Mesendoderm (in vitro differentiated cells): ENCODE measurements around the gene TENT5D.

Experiments used
- DNase-seq: peaks from one replicate; pipeline ENCODE4 v3.0.0; 2013
- H2AK5ac ChIP-seq: 2 replicates; pipeline ENCODE4 v1.6.1; 2013; ENCODE audit warnings: low read length, inconsistent platforms
- H2BK120ac ChIP-seq: 2 replicates; pipeline ENCODE4 v1.6.1; 2013; ENCODE audit warnings: low read depth, mild to moderate bottlenecking, low read length, moderate library complexity, mixed read lengths
- H2BK15ac ChIP-seq: replicated peaks from 2 replicates; pipeline ENCODE4 v1.6.1; 2013; ENCODE audit warnings: low read depth, mild to moderate bottlenecking, moderate library complexity
- H2BK5ac ChIP-seq: 2 replicates; pipeline ENCODE4 v1.6.1; 2013; ENCODE audit warnings: low read length, inconsistent platforms
- H3K18ac ChIP-seq: 2 replicates; pipeline ENCODE4 v1.6.1; 2013; ENCODE audit warnings: mild to moderate bottlenecking, low read length, mixed read lengths
- H3K23ac ChIP-seq: one replicate; pipeline ENCODE4 v1.6.1; 2013; ENCODE audit warnings: low read length
- H3K27ac ChIP-seq: 2 replicates; pipeline ENCODE4 v1.5.1; 2013; ENCODE audit warnings: low read depth, mild to moderate bottlenecking, inconsistent platforms, low read length, moderate library complexity
- H3K27me3 ChIP-seq: 2 replicates; pipeline ENCODE4 v1.6.1; 2013; ENCODE audit warnings: low read length, control low read depth, mild to moderate bottlenecking, inconsistent platforms; ENCODE audit not compliant: insufficient read depth, poor library complexity
- H3K36me3 ChIP-seq: 2 replicates; pipeline ENCODE4 v1.6.1; 2013; ENCODE audit warnings: low read length, inconsistent platforms; ENCODE audit not compliant: control insufficient read depth, insufficient read depth
- H3K4ac ChIP-seq: one replicate; pipeline ENCODE4 v1.6.1; 2013; ENCODE audit warnings: low read depth, mild to moderate bottlenecking, low read length, moderate library complexity
- H3K4me1 ChIP-seq: 2 replicates; pipeline ENCODE4 v1.6.1; 2013; ENCODE audit warnings: low read depth, low read length, inconsistent platforms; ENCODE audit not compliant: control insufficient read depth
- H3K4me2 ChIP-seq: 2 replicates; pipeline ENCODE4 v1.6.1; 2013; ENCODE audit warnings: low read length
- H3K4me3 ChIP-seq: 2 replicates; pipeline ENCODE4 v1.5.1; 2013; ENCODE audit warnings: mild to moderate bottlenecking, low read length
- H3K56ac ChIP-seq: one replicate; pipeline ENCODE4 v1.6.1; 2013; ENCODE audit warnings: low read length
- H3K79me1 ChIP-seq: 2 replicates; pipeline ENCODE4 v1.6.1; 2013; ENCODE audit warnings: low read length, inconsistent platforms
- H3K79me2 ChIP-seq: 2 replicates; pipeline ENCODE4 v1.6.1; 2013; ENCODE audit warnings: mild to moderate bottlenecking, low read length; ENCODE audit not compliant: control insufficient read depth, insufficient read depth
- H3K9ac ChIP-seq: 2 replicates; pipeline ENCODE4 v1.6.1; 2013; ENCODE audit warnings: low read length, inconsistent platforms
- H4K5ac ChIP-seq: one replicate; pipeline ENCODE4 v1.6.1; 2013; ENCODE audit warnings: low read length
- H4K8ac ChIP-seq: one replicate; pipeline ENCODE4 v1.6.1; 2013; ENCODE audit warnings: low read depth, mild to moderate bottlenecking, control low read depth, low read length, moderate library complexity
- WGBS: extraction: QIAGEN DNeasy Blood & Tissue Kit; methylation state at CpG from one replicate; pipeline ENCODE4 v1.1.7; 2013; ENCODE audit warnings: low lambda C conversion rate, missing lambda C conversion rate; ENCODE audit not compliant: insufficient coverage; ENCODE audit errors: extremely low coverage; 5-methylcytosine and 5-hydroxymethylcytosine counted together

TENT5D gene

GRCh38 chrX:80485543-80485942 lies 65.3 kb downstream of the TENT5D start:
- no peaks in the 10 kb centered on the region for H3K4me1 ChIP-seq
- no peaks in the 10 kb centered on the region for H3K36me3 ChIP-seq
- H3K18ac ChIP-seq = no peak overlapping the region
- no peak overlapping the region for H3K4me3 ChIP-seq
- no peaks in the 10 kb centered on the region for H3K79me2 ChIP-seq
- H3K23ac ChIP-seq = no peak overlapping the region
- no peak overlapping the region for H2BK5ac ChIP-seq
- no peaks in the 10 kb centered on the region for H3K79me1 ChIP-seq
- no peak for DNase-seq
- H2AK5ac ChIP-seq = no peak overlapping the region
- H3K9ac ChIP-seq = no peak overlapping the region
- H3K27ac ChIP-seq = no peak overlapping the region
- no peak overlapping the region for H3K56ac ChIP-seq
- no peak overlapping the region for H3K4ac ChIP-seq
- H2BK15ac ChIP-seq = no peak overlapping the region
- no peak overlapping the region for H2BK120ac ChIP-seq
- no peaks in the 10 kb centered on the region for H3K27me3 ChIP-seq
- H4K5ac ChIP-seq = no peak overlapping the region
- no peak overlapping the region for H3K4me2 ChIP-seq
- H4K8ac ChIP-seq = no peak overlapping the region

- H3K27ac ChIP-seq = no peak overlapping the region
- DNase-seq = no peak
- H3K56ac ChIP-seq = no peak overlapping the region
- H3K27me3 ChIP-seq = no peaks in the 10 kb centered on the region
- H2BK120ac ChIP-seq = no peak overlapping the region
- no peaks in the 10 kb centered on the region for H3K4me1 ChIP-seq
- H2BK15ac ChIP-seq = no peak overlapping the region
- no peak overlapping the region for H3K4ac ChIP-seq
- H2AK5ac ChIP-seq = no peak overlapping the region
- H3K9ac ChIP-seq = no peak overlapping the region
- no peak overlapping the region for H3K18ac ChIP-seq
- WGBS = no CpG with 5 or more reads among the region's 1 CpG
- H3K36me3 ChIP-seq = no peaks in the 10 kb centered on the region
- H4K8ac ChIP-seq = no peak overlapping the region
- H3K4me3 ChIP-seq = no peak overlapping the region
- H3K23ac ChIP-seq = no peak overlapping the region
- H2BK5ac ChIP-seq = no peak overlapping the region
- H3K79me1 ChIP-seq = no peaks in the 10 kb centered on the region
- no peaks in the 10 kb centered on the region for H3K79me2 ChIP-seq
- H3K4me2 ChIP-seq = no peak overlapping the region
- no peak overlapping the region for H4K5ac ChIP-seq
Observed at GRCh38 chrX:80486299-80486698, 66.1 kb downstream of the TENT5D start.

- Histone ChIP-seq H3K4me2 (no peak overlapping the region), H2BK5ac (no peak overlapping the region), H4K5ac (no peak overlapping the region), H3K4me3 (no peak overlapping the region), H3K9ac (no peak overlapping the region), H3K79me1 (no peaks in the 10 kb centered on the region), H3K4ac (no peak overlapping the region), H3K56ac (no peak overlapping the region), H4K8ac (no peak overlapping the region), H3K27ac (no peak overlapping the region), H2AK5ac (no peak overlapping the region), H3K36me3 (no peaks in the 10 kb centered on the region), H3K18ac (no peak overlapping the region), H3K27me3 (no peaks in the 10 kb centered on the region), H3K23ac (no peak overlapping the region), H3K79me2 (no peaks in the 10 kb centered on the region), H2BK120ac (no peak overlapping the region), H2BK15ac (no peak overlapping the region), H3K4me1 (no peaks in the 10 kb centered on the region)
- DNase-seq = no peak
Observed at GRCh38 chrX:80489166-80489565, 68.9 kb downstream of the TENT5D start.
